ENCODE data around the gene GABRD. TPM values are rescaled to one million over a fixed set of nuclear protein-coding genes. Genes with fewer than 3 reads are reported as not detected.
A peak's percentile ranks its signal among the peaks of the same experiment; 100 is the strongest.

Gene GABRD
- total RNA-seq, 2 donors from 2014 or later, result not detected

GRCh38 chr1:2052756-2053155, 33.6 kb downstream of the GABRD start:
- no peak overlapping the region for H3K27ac Mint-ChIP-seq

GRCh38 chr1:2053217-2053616, 34.1 kb downstream of the GABRD start:
- H3K27ac Mint-ChIP-seq, result no peak overlapping the region
- H3K9me3 Mint-ChIP-seq, result no peaks in the 10 kb centered on the region
- H3K4me3 Mint-ChIP-seq, result no peak overlapping the region
- ATAC-seq, result no peak
- DNase-seq (ENCODE audit: low spot score), result no peak
- H3K36me3 Mint-ChIP-seq, result no peaks in the 10 kb centered on the region
- peaks cover 8 to 14% of the 10 kb centered on the region in 2 donors for H3K4me1 Mint-ChIP-seq (ENCODE audit: low read depth in 2 of 2)
- peaks cover 0 to 3% of the 10 kb centered on the region in 2 donors for H3K27me3 Mint-ChIP-seq

More at GRCh38 chr1:2052756-2053155, 33.6 kb downstream of the GABRD start:
- Mint-ChIP-seq H3K4me1 (ENCODE audit: low read depth in 2 of 2) (peaks cover 8 to 15% of the 10 kb centered on the region in 2 donors), H3K36me3 (no peaks in the 10 kb centered on the region), H3K27me3 (peaks cover 0 to 4% of the 10 kb centered on the region in 2 donors), H3K9me3 (no peaks in the 10 kb centered on the region), H3K4me3 (no peak overlapping the region)
- ATAC-seq (no peak), DNase-seq (ENCODE audit: low spot score) (no peak)

- H3K4me1 Mint-ChIP-seq (ENCODE audit: low read depth in 2 of 2), result peaks cover 6 to 11% of the 10 kb centered on the region in 2 donors
- no peaks in the 10 kb centered on the region for H3K9me3 Mint-ChIP-seq
- no peak overlapping the region for H3K27ac Mint-ChIP-seq
- no peaks in the 10 kb centered on the region for H3K36me3 Mint-ChIP-seq
- H3K4me3 Mint-ChIP-seq, result no peak overlapping the region
- no peaks in the 10 kb centered on the region for H3K27me3 Mint-ChIP-seq
- DNase-seq (ENCODE audit: low spot score) (no peak), ATAC-seq (no peak)
Observed at GRCh38 chr1:2053784-2054376, 34.7 kb downstream of the GABRD start.

GRCh38 chr1:2054560-2054959, 35.4 kb downstream of the GABRD start:
- no peak for ATAC-seq
- Mint-ChIP-seq H3K4me1 (ENCODE audit: low read depth in 2 of 2) (peaks cover 0 to 5% of the 10 kb centered on the region in 2 donors), H3K4me3 (no peak overlapping the region), H3K36me3 (no peaks in the 10 kb centered on the region), H3K27ac (no peak overlapping the region), H3K27me3 (no peaks in the 10 kb centered on the region), H3K9me3 (no peaks in the 10 kb centered on the region)
- no peak for DNase-seq (ENCODE audit: low spot score)

GRCh38 chr1:2055911-2056575, 36.9 kb downstream of the GABRD start:
- H3K9me3 Mint-ChIP-seq, result no peaks in the 10 kb centered on the region
- H3K4me1 Mint-ChIP-seq (ENCODE audit: low read depth in 2 of 2), result peaks cover 0 to 5% of the 10 kb centered on the region in 2 donors
- DNase-seq (ENCODE audit: low spot score) (no peak), ATAC-seq (no peak)
- no peaks in the 10 kb centered on the region for H3K27me3 Mint-ChIP-seq
- H3K27ac Mint-ChIP-seq, result no peak overlapping the region
- H3K36me3 Mint-ChIP-seq, result no peaks in the 10 kb centered on the region
- H3K4me3 Mint-ChIP-seq, result no peak overlapping the region

GRCh38 chr1:2056955-2057590, 37.9 kb downstream of the GABRD start:
- H3K9me3 Mint-ChIP-seq, result no peaks in the 10 kb centered on the region
- no peak overlapping the region for H3K4me3 Mint-ChIP-seq
- H3K27me3 Mint-ChIP-seq, result no peaks in the 10 kb centered on the region
- H3K27ac Mint-ChIP-seq, result no peak overlapping the region
- DNase-seq (ENCODE audit: low spot score) (no peak), ATAC-seq (no peak)
- H3K4me1 Mint-ChIP-seq (ENCODE audit: low read depth in 2 of 2), result peaks cover 0 to 5% of the 10 kb centered on the region in 2 donors
- H3K36me3 Mint-ChIP-seq, result no peaks in the 10 kb centered on the region

GRCh38 chr1:2059290-2059953, 40.3 kb downstream of the GABRD start:
- ATAC-seq, result no peak
- H3K4me3 Mint-ChIP-seq, result no peak overlapping the region
- H3K36me3 Mint-ChIP-seq, result peaks cover 5% of the 10 kb centered on the region
- no peaks in the 10 kb centered on the region for H3K27me3 Mint-ChIP-seq
- peaks cover 0 to 3% of the 10 kb centered on the region in 2 donors for H3K4me1 Mint-ChIP-seq (ENCODE audit: low read depth in 2 of 2)
- DNase-seq (ENCODE audit: low spot score), result no peak
- no peaks in the 10 kb centered on the region for H3K9me3 Mint-ChIP-seq
- H3K27ac Mint-ChIP-seq, result no peak overlapping the region

- H3K4me3 Mint-ChIP-seq, result no peak overlapping the region
- no peak overlapping the region for H3K27ac Mint-ChIP-seq
- no peaks in the 10 kb centered on the region for H3K9me3 Mint-ChIP-seq
- ATAC-seq (peak in 1 of 2 donors; percentile 22), DNase-seq (ENCODE audit: low spot score) (no peak)
- peaks cover 10% of the 10 kb centered on the region for H3K36me3 Mint-ChIP-seq
- peaks cover 0 to 3% of the 10 kb centered on the region in 2 donors for H3K4me1 Mint-ChIP-seq (ENCODE audit: low read depth in 2 of 2)
- H3K27me3 Mint-ChIP-seq, result no peaks in the 10 kb centered on the region
Observed at GRCh38 chr1:2060072-2060471, 40.9 kb downstream of the GABRD start.

- Mint-ChIP-seq H3K9me3 (no peaks in the 10 kb centered on the region), H3K27me3 (no peaks in the 10 kb centered on the region), H3K27ac (no peak overlapping the region), H3K36me3 (peaks cover 10% of the 10 kb centered on the region), H3K4me1 (ENCODE audit: low read depth in 2 of 2) (peaks cover 0 to 3% of the 10 kb centered on the region in 2 donors), H3K4me3 (no peak overlapping the region)
- DNase-seq (ENCODE audit: low spot score) (no peak), ATAC-seq (no peak)
Observed at GRCh38 chr1:2060535-2060934, 41.4 kb downstream of the GABRD start.

- Mint-ChIP-seq H3K27ac (no peak overlapping the region), H3K36me3 (peaks cover 10% of the 10 kb centered on the region), H3K4me1 (ENCODE audit: low read depth in 2 of 2) (peaks cover 0 to 6% of the 10 kb centered on the region in 2 donors), H3K27me3 (no peaks in the 10 kb centered on the region), H3K4me3 (no peak overlapping the region), H3K9me3 (no peaks in the 10 kb centered on the region)
- DNase-seq (ENCODE audit: low spot score) (peak; percentile 59), ATAC-seq (peak in 1 of 2 donors; percentile 40)
Observed at GRCh38 chr1:2061065-2061778, 42.1 kb downstream of the GABRD start.

GRCh38 chr1:2065699-2066098, 46.6 kb downstream of the GABRD start:
- H3K27me3 Mint-ChIP-seq, result no peaks in the 10 kb centered on the region
- no peak overlapping the region for H3K27ac Mint-ChIP-seq
- H3K4me1 Mint-ChIP-seq (ENCODE audit: low read depth in 2 of 2), result peaks cover 0 to 11% of the 10 kb centered on the region in 2 donors
- no peak for ATAC-seq
- H3K4me3 Mint-ChIP-seq, result no peak overlapping the region
- peaks cover 10% of the 10 kb centered on the region for H3K36me3 Mint-ChIP-seq
- no peak for DNase-seq (ENCODE audit: low spot score)
- no peaks in the 10 kb centered on the region for H3K9me3 Mint-ChIP-seq

- H3K27ac Mint-ChIP-seq, result no peak overlapping the region
- no peak overlapping the region for H3K4me3 Mint-ChIP-seq
- H3K36me3 Mint-ChIP-seq, result peaks cover 10% of the 10 kb centered on the region
- no peak for ATAC-seq
- DNase-seq (ENCODE audit: low spot score), result no peak
- peaks cover 0 to 11% of the 10 kb centered on the region in 2 donors for H3K4me1 Mint-ChIP-seq (ENCODE audit: low read depth in 2 of 2)
- H3K9me3 Mint-ChIP-seq, result no peaks in the 10 kb centered on the region
- H3K27me3 Mint-ChIP-seq, result no peaks in the 10 kb centered on the region
Observed at GRCh38 chr1:2067393-2067792, 48.2 kb downstream of the GABRD start.

- Mint-ChIP-seq H3K36me3 (peaks cover 10% of the 10 kb centered on the region), H3K9me3 (no peaks in the 10 kb centered on the region), H3K27me3 (no peaks in the 10 kb centered on the region), H3K27ac (no peak overlapping the region), H3K4me1 (ENCODE audit: low read depth in 2 of 2) (peaks cover 0 to 11% of the 10 kb centered on the region in 2 donors), H3K4me3 (no peak overlapping the region)
- DNase-seq (ENCODE audit: low spot score) (no peak), ATAC-seq (no peak)
Observed at GRCh38 chr1:2067981-2068380, 48.8 kb downstream of the GABRD start.
